Measurements from ENCODE around the gene RNPEPL1.
"Not testable (repeated sequence)": the region's sequence is repeated elsewhere in the genome, so short reads cannot be mapped to it uniquely, and the experiment has no call there.

The RNPEPL1 gene

DNA sequence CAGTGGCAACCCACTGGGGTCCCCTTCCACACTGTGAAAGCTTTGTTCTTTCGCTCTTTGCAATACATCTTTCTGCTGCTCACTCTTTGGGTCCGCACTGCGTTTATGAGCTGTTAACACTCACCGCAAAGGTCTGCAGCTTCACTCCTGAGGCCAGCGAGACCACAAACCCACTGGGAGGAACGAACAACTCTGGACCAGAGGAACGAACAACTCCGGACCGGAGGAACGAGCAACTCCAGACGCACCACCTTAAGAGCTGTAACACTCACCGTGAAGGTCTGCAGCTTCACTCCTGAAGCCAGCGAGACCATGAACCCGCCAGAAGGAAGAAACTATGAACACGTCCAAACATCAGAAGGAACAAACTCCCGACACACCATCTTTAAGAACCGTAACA lies 29.2 kb upstream of the RNPEPL1 start:
- not testable (repeated sequence) for DNase-seq

DNA sequence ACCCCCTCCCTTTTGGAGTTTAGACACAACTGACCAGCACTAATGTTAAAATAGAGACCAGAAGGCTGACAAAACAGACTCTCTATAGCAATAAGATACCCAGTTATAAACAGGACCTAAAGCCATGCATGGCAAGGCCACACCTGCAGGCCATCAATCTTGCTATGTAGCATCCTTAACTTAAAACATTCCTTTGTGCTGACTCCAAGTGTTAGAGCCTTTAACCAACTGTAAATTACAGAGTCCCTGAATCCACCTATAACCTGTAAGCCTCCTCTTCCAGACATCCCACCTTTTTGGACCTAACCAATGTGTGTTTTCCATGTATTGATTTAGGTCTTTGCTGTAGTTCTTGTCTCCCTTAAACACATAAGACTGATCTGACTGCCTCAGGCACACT lies 28.4 kb upstream of the RNPEPL1 start:
- DNase-seq = no peak

DNA sequence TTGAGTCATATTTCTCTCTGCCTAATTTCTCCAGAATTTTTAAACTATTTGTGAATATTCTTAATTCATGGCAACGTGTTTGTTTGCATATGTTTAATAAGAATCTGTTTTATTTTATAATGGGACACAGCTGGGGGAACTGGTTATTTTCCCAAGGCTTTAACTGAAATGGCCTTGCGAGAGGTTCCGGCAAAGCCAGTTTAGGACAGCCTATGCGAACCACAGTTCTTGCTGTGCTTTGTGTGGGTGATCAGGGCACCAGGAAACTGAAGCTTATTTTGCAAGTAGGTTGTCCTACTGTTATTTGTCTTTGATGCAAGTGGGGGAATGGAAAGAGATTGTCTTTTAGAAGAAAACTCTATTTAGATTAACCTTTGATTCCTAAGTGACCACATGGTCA lies 17.0 kb upstream of the RNPEPL1 start:
- no peak for DNase-seq

DNA sequence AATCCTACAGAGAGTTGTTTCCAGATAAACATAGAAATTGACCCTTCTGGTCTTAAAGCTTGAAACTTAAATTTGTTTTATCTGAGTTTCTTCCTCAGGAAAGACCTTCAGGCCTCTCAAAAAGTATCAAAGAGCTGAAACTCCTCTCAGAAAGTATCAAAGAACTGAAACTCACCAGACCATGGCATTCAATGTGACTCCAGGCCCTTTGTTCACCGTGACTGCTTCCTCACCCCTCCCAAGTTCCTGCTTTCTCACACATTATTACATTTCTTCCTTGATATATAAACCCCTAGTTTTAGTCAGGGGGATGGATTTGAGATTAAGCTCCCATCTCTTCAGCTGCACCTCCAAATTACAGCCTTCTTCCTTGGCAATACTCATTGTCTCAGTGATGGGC lies 16.5 kb upstream of the RNPEPL1 start:
- no peak for DNase-seq

DNA sequence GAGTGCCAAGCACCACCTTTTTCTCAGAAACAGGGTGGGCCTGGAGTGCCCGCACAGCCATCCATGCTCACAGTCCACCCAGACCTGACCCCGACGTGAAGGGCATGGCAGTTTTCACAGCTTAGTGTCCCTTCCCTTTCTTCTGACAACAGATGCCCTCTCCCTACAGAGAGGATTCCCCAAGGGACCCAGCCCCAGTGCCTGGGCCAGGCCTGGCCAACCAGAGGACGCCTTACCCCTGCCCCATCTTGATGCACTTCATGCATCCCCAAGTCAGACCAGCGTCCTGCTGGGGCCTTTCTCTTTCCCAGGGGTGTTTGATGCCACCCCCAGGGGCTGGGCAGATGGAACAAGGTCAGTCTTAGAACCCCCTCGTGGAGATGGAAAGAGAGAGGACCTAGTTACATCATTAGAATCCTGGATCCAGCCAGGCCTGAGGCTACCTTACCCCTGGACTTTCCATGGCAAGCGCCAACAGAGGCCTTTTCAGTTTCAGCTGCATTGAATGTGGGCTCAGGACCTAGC lies 14.3 kb upstream of the RNPEPL1 start:
- DNase-seq = no peak

DNA sequence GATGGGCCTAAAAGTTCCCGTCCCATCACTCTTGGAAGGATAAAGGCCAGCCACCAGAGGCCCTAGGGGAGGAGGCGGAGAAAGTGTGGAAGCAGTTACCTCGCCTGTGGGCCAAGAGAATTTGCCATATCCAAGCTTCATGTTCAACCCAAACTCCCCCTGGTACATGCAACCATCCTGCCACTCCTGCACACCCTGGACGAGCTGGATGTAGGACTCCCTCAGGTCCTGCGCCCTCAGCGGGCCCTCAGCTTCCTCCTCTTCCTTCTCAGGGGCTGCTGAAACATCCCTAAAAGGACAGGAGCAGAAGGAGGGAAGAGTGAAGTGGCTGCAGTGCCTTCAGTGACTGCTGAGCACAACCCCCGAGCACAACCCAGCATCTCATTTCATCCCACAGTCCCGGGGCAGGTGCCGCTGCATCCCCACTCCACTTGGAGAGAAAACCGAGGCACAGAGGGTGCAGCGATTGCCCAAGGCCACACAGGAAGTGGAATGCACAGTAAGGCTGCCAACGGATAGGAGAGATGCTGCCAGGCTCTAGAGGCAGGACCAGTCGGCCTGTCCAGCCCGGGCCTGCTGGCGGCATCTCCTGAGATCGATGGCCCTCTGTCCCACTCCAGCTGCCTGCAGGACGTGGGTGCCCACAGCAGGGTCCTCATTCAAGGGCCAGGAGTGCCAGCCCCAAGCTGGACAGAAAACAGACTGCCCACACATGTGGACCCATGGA lies 13.4 kb upstream of the RNPEPL1 start:
- no peak for DNase-seq

DNA sequence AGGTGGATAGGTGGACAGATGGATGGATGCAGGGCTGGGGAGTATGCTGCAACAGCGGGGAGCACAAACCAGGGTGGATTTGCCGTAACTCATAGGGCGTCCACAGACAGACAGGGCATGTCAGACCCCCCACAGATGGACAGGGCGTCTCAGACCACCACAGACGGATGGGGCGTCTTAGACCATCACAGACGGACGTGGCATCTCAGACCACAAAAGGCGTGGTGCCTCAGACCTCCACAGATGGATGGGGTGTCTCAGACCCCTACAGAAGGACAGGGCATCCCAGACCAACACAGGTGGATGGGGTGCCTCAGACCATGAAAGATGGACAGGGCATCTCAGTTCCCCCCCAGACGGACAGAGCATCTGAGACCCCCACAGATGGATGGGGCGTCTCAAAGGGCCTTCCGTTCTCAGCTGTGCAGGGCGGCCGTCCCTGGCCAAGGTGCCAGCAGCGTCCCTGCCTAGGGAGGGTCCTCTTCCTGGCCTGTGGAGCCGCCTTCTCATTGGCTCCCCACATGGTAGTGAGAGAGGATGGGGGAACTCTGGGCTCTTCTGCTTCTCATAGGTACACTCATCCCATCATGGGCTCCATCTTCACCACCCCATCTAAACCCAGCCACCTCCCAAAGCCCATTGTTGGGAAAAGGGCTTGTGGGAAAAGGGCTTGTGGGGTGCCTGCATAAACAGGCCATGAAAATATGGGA lies 12.6 kb upstream of the RNPEPL1 start:
- no peak for DNase-seq

DNA sequence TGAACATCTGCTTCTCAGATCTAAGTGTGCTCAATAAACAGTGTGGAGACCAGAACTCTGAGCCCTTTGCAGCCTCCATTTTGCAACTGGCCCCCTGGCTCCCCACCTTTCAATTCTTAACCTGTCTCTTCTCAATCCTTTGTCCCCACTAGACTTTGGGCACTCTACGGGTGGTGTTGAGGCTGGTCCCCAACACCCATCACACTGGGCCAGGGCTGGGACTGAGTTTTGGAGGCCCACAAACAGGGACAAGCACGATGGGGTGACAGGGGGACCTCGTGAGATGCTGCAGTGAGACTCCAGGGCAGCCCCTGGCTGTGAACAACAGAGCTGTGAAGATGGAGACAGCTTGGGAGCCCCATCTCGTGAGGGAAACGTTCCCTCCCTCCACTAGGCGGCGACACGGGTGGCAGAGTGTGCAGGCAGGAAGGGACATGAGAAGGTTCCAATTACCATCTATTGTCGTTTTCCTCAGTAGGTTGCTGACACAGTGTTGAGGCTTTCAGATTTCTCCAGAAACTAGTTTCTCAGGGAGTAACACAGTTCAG lies 11.7 kb upstream of the RNPEPL1 start:
- peak; percentile 79 for DNase-seq

DNA sequence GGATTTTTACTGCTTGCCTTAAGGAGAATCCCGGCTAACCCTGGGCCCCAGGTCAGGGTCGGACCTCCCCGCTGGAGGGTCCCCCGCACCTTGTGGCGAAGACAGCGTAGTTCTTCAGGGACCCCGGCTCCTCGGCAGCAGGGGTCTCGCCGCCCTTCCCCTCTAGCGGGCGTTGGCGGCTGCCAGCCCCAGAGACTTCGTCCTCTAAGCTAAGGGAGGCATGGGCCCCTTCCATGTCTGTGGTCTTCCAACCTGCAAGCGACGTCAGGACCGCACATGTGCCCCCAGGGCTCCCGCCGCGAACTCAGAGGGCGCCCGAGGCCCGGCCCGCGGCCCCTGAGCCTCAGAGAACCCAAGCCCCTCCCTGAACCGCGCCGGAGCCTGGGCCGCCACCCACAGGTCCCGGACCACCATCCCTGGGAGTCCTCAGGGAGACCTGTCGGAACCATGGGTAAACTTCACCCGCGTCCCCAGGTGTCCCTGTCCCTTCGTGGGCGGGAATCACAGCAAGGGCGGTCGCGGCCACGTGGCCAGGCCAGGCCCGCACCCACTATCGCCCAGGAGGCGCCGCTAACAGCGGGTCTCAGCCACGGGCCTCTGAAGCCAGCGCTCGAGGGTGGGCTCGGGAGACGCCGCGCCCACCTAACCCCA lies 11.1 kb upstream of the RNPEPL1 start:
- no peak for DNase-seq

DNA sequence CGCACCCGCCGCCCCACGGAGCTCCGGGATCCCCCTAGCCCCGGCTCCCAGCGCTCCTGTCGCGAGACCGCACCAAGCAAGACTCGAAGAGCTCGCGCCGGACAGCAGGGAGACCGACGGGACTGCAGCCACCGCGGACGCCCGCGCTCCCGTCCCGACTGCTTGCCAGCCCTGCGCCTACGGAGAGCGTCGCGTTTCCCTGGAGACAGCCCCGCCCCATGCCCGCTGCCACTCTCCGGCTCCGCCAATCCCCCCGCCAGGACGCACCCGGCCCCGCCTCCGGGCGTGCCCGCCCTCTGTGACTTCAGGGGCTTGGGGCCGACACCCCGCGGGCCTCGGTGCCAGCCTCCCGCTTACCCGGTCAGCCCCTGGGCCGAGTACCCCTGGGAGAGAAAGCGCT lies 10.5 kb upstream of the RNPEPL1 start, which contains the start of gene ANKMY1:
Gene ANKMY1, minus strand, starts transcription at position 181 of the 400 bp plus-strand sequence. CDS start 653 bp downstream, outside the sequence.
- peak; percentile 90 for DNase-seq

DNA sequence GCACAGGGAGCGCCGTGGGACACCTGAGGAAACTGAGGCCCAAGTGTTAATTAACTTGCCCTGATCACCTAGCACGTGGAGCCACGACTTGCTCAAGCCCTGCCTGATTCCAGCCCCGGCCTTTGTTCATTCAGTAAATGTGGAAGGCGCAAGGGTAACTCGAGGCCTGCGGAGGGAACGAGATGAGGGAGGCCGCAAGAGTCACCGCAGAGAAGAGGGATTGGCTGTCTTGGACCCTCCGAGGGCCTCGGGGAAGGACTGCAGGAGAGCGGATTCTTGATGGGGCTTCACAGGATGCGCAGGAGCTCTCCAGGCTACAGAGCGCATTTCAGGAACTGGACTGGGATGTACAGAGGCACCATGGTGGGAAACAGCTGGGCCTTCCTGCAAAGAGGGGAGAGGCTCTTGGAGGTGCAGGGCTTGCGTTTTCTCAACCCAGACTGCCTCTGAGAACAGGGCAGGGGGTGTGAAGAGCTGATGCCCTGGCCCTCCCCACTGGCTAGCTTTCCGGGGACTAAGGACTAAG lies 10.0 kb upstream of the RNPEPL1 start:
- no peak for DNase-seq

DNA sequence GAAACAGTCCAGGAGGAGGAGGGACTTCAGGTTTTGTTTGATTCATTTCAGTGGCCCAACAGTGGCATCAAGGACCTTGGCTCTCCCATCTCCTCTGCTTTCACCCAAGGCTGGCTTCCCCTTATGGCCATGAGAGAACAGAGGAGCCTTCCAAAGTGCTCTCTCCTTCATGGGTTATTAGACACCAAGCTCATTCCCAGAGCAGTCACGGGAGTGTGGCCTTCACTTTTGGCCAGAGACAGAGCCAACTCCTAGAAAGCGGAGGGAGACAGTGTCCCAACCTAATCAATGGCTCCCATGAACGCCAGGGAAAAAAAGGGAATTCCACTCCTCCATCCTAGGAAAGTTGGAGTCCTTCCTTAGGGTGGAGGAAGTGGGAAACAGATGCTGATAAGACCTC lies 9.0 kb upstream of the RNPEPL1 start:
- DNase-seq = no peak

DNA sequence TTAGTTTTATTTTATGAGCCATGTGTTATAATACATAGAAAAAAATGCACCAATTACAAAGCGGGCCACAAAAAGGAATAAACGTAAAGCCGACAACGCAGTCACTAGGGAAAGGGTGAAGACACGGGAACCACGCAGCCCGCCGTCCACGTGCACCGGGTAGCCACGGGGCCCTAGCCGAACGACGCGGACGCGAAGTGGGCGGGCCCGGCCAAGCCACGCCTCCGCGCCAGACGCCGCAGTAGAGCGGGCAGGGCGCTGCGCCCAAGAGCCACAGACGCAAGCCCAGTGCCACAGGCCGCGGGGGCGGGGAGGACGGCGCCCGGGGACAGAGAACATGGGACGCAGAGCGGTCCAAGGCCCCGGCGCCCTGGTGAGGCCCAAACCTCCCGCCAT lies 8.2 kb upstream of the RNPEPL1 start, which contains the start of gene DUSP28:
Gene DUSP28, plus strand, starts transcription at position 274 of the 396 bp plus-strand sequence. CDS start 328 bp downstream, outside the sequence.
- DNase-seq = peak; percentile 93

DNA sequence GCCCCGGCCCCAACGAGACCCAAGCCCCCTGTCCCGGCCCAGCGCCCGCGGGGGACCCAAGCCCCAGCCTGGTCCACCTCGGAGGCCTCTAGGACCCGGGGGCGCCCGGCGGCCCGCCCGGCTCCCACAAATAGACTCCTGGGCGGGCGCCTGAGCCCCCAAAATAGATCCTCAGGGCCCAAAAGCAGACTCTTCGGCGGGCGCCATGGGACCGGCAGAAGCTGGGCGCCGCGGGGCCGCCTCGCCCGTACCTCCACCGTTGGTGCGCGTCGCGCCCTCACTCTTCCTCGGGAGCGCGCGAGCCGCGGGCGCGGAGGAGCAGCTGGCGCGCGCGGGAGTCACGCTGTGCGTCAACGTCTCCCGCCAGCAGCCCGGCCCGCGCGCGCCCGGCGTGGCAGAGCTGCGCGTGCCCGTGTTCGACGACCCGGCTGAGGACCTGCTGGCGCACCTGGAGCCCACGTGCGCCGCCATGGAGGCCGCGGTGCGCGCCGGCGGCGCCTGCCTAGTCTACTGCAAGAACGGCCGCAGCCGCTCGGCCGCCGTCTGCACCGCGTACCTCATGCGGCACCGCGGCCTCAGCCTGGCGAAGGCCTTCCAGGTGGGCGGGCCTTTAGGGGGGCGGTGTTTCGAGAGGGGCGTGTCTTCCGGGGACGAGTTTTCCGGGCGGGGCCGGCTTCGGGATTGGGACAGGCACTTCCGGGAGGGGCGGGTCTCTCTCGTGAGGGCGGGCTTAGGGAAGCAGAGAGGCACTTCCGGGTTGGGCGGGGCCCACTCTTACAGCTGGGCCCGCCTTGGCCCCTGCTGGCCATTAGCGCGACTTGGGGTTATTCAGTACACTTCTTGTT lies 7.6 kb upstream of the RNPEPL1 start:
- peak; percentile 100 for DNase-seq

DNA sequence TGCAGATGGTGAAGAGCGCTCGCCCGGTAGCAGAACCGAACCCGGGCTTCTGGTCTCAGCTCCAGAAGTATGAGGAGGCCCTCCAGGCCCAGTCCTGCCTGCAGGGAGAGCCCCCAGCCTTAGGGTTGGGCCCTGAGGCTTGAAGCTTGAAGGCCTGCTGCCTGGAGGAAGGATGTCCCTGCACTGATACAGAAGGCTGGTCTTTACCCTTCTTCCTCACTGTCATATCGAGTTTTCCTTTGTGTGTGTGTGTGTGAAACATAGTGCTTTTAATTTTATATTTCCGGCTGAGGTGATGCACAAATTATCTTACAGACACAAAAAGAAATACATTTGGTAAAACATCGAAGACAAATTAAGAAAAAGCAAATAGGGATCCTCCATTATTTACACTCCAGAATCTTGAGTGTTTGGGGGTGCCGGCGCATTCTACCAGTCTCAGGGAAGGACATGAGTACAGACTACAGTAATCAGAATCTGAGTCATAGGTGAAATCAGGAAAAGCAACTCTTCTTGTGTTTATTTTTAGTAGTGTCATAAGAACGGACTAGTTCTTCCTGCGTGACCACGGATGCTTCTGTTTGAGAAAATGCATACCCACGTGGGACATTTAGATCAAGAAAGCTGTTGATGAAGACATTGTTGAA lies 6.8 kb upstream of the RNPEPL1 start:
- no peak for DNase-seq

DNA sequence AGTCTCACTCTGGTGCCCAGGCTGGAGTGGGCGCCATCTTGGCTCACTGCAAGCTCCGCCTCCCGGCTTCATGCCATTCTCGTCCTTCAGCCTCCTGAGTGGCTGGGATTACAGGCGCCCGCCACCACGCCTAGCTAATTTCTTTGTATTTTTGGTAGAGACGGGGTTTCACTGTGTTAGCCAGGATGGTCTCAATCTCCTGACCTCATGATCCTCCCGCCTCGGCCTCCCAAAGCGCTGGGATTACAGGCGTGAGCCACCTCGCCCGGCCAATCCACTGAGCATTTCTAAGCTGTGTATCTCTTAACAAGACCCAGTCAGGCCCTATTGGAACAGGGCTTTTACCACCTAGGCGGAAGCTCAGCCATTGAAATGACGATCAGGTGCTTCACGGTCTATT lies 5.1 kb upstream of the RNPEPL1 start:
- DNase-seq = not testable (repeated sequence)

DNA sequence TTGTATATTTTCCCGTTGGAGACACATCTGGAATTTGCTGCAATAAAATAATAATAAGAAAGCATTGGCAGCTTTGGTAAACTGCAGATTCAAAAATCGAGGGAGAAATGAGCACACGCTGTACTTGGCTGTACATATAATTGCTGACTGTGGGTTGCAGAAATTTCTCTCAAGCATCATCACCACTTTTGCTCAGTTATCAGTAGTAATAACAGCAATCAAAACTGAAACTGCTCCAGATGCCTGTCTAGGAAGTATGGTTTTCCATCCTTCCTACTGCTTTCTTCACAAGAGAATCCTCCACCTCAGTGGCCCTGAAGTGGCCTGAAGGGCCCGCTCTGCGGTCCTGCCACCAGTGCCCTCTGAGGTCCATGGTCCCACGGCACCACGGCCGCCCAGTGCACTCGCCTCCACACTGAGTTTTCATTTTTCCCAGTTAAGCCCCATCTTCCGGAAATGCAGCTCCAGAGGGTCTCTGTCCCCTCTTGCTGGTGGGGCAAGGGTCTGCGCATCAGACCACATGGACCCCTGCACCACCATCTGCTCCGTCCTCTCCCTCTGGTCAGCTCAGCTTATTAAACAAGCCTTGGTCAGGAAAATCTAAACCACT lies 4.2 kb upstream of the RNPEPL1 start:
- no peak for DNase-seq

DNA sequence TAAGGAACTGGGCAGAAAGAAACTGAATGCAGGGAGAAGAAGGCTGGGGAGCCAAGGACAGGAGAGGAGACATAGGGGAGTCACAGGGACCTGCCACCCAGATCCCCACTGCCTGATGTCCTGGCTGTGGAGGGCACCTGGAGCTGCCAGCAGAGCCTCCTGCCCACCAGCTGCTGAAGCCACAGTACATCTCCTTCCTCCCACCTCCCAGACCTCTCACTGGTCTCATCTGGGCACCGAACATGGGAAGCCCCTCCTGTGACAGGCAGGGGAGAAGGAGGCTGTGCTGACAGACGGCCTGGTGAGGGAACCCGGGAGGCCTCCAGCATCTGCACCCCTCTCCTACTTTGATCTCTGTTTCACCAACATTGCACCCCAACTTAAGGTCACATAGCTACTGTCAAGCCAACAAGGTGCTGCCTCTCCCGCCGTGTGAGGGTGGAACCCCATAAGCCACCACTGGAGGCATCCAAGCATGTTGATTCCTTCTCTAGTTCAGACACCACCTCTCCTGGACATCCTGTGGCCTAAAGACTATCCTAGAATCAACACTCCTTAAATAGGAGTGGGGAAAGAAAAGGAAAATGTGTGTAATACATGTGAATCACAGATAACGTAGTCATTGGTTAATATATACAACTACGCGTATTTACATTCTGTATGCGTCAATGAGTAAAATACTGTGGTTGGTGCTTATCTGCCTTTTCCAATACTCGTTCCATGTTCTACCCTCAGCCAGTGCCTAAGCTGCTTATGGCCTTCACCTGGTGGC lies 3.5 kb upstream of the RNPEPL1 start:
- DNase-seq = peak; percentile 74

DNA sequence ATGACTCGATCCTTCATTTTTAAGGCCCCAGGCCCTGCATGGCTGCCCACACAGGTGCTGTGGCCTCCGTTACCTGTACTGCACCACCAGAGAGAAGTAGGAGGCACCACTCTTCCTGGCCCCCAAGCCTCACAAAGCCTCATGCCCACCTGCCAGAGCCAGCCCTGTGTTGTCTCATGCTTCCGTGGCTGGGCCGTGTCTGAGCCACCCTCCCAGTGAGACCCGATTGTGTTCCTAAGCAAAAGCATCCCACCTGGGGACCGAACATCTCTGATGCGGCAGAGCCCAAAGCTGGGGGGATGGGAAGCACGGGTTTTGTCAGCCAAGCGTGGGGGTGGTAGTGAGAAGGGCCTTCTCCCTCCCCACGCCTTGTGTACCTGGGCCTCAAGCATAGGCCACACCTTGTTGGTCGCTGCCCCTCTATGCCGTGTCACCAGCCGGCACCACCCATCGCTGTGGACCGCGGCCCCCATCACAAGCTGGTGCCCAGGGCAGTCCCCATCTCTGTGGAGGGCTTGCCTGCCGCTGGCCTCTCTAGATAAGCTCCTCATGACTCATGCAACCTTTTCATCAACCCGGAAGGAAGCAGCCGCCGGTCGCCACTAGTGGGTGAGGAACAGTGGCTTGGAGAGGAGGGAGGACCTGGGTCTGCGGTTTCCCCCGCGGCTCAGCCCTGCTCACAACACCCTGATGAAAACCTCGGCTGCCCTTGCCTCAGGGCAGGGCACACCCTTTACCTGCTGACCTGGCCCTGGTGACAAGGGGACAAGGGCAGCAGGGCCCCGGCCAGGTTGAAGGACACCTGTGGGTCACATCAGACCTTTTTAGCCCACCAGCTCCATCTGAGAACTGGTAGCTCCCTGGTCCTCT lies 2.7 kb upstream of the RNPEPL1 start:
- peak; percentile 98 for DNase-seq

All from hematopoietic multipotent progenitor cell treated with erythropoietin and hydrocortisone succinate and interleukin-3 and kit ligand, for 6 days (in vitro differentiated cells).